GM19328 (cell line): Measurements from ENCODE around the gene CASP5.
"Not testable (repeated sequence)": the region's sequence is repeated elsewhere in the genome, so short reads cannot be mapped to it uniquely, and the experiment has no call there.

ENCODE experiments used
- ATAC-seq: cut with Tn5 transposase; IDR thresholded peaks from one replicate; pipeline ENCODE4 v1.9.1; 2021; ENCODE audit warnings: mild to moderate bottlenecking, moderate library complexity; ENCODE audit not compliant: unreplicated experiment

Gene CASP5

DNA sequence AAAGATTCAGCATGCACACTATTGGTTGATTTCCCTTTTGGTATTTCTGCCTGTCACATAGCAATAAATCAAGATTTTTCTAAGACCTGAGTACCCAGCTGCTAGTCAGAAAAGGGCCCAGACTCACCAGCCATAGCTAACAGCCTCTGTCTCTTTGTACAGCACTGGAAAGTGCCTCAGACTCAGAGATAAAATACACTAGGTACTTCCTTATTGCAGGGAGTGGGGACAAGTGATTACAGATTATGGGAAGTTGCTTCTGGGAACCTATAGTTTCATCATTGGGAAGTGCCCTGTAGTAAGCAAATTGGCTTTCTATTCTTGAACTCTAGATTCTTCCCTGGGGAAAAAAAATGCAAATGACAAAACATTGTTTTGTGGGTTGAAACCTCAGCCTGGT lies at the start of gene CASP5:
Gene CASP5 (minus strand): TSS at position 166 of the 400 bp plus-strand sequence. CDS start 32 bp downstream, at position 134.
- no peak for ATAC-seq

DNA sequence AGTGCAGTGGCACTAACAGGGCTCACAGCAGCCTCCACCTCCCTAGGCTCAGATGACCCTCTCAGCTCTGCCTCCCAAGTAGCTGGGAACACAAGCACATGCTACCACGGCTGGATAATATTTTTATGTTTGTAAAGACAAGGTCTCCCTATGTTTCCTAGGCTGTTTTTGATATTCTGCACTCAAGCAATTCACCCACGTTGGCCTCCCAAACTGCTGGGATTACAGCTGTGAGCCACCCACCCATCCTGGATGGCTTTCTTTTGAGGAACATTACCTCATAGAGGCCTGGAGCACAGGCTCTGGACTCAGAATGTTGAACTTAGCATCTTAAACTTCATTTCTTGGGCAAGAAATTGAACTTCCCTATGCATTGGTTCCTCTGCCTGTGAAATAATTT lies 49.1 kb upstream of the CASP5 start:
- not testable (repeated sequence) for ATAC-seq

DNA sequence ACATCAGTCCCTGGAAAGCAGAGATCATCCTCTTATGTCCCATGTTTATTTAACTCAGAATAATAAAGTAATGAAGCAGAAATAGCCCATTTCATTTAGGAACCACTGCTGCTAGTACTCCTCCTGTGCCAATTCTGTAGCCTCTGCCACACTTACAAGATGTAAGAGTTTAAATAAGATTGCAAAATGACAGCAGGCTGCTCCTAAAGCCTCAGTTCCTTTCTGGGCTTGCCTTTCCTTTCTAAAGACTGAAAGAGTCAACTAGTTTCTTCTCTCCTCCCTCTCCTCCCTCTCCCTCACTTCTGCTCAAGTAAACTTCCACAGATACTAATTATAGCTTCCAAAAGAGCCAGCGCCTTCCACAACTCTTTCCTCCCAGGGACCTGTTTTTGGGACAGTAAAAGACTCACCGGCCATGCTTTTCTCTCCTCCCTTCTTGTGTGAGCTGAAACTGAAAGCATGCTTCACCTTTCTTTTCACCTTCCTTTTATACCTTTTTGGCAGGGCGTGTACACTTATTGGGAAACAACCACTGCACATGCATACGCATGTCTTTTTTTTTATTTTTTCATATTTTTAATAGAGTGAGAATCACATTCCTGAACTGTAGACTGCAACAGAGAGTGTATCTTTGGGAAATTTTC lies 48.2 kb upstream of the CASP5 start:
- no peak for ATAC-seq

DNA sequence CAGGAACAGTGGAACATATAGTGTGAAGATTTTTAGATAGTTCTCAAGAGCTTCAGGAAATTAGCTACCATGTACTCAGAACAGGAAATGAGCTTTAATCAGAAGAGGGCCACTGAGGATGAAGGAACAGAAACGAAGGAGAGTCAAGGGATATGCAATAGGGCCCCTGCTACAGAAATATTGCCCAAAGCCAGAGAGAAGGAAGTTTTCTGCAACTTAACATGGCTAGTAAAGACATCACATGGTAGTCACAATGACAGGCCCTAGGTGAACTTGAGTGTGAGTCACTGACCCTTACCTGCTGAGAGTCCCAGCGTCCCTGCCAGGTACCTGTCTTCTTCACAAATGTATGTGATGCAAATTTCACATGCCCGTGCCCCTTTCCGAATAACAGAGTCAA lies 47.3 kb upstream of the CASP5 start:
- ATAC-seq, result no peak

DNA sequence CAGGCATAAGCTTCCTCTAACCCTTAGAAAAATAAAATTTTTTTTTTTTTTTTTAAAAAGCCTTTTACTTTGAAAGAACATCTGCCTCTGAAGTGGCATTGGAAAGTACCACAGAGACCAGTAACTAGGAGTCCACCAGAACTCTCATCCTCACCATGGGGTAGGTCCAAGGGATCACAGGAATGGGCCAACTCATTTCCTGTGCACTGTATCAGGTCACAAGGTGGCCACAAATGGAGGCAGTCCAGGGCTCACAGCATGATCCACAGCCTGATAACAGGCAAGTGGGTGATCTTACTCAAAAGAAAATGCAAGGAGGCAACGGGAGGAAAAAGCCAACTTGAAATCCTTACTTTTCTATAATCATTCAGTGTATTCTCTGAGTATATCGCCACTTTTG lies 46.8 kb upstream of the CASP5 start:
- not testable (repeated sequence) for ATAC-seq

DNA sequence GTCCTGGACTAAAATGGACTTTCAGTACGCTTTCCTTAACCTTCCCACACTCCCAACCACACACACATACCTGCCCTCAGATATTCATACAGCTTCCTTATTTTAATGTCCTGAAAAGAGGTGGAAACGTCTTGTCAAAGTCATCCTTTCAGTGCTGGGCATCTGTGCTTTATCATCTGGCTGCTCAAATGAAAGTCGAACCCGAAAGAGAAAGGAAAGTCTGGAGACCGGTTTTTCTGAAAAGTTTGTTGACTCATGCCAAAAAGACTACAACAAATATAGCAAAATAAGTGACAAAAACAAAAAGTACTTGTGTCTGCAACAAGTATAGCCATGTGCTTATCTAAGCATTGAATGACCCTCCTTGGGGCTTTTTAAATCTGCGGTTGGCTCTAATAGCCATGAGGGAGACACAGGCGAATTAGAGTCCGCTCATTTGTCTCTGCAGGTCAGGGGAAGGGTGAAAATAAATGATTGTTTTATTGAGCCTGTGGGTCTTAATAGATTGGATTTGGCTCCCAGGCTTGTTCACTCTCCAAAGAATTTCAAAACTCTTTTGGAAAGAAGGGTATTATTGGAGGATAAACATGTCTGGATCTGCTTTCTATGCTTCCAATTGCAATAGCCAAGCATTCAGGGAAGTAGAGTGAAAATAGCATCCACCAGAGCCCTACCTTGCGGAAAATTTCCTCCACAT lies 40.4 kb upstream of the CASP5 start:
- not testable (repeated sequence) for ATAC-seq

DNA sequence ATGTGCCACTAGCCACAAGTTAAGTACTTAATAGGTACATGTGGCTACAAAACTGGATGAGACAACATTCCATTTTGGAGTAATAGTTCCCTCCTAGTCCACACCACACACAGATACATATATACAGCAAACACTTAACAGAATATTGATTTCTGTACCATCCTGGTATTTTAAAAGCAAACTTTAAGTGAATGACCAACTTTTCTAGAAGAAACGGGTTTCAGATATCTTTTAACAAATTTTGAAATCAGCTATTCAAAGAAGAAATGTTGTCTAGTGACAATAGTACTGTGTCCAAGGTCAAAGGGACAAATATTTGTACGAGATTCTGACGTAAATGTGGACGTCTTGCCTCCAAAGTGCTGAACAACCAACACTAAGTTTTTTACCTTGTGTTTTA lies 34.5 kb upstream of the CASP5 start:
- ATAC-seq, result no peak

DNA sequence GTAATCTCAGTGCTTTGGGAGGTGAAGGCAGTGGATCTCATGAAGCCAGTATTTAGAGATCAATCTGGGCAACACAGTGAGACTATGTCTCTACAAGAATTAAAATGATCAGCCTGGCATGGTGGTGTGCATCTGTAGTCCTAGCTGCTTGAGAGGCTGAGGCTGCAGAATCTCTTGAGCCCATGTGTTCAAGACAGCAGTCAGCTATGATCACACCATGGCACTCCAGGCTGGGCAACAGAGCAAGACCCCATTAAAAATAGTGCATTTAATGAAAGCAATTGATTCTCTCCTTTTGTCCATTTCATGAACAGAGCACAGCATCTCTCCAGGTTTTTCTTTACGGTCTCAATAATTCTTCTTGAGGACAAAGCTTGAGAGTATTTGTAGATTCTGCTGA lies 33.5 kb upstream of the CASP5 start:
- ATAC-seq, result no peak

DNA sequence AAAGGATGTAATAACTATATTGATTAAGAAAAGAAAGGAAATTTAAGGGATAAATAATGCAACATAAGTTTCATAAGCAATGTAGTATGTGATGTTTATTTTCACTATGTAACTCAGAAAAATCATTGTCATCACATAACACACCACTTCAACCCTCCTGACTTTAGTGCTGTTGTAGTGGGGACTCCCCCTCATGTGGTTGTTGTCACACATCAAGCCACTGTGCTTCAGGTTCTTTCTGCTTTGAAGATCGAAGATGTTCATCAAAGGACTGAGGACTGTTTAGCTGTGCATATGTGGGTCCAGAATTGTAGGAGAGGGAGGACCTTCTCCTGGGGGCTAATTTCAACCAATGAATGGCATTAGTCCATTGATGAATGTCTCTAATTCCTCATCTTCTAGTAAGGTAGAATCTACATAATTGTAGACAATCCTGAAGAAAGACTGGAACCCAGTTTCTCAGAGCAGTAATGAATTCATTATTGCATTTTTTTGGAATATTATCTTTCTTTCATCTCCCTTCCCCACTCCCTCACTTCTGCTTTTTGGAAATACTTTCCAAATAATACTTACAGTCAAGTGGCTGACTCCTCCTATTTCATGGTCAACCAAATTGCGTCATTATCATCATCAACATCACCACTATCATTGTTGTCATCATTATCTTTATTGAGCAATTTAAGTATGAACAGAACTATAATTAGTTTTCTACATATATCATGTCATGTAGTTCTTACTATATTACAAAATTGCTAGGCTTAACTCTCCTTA lies 31.9 kb upstream of the CASP5 start:
- no peak for ATAC-seq

DNA sequence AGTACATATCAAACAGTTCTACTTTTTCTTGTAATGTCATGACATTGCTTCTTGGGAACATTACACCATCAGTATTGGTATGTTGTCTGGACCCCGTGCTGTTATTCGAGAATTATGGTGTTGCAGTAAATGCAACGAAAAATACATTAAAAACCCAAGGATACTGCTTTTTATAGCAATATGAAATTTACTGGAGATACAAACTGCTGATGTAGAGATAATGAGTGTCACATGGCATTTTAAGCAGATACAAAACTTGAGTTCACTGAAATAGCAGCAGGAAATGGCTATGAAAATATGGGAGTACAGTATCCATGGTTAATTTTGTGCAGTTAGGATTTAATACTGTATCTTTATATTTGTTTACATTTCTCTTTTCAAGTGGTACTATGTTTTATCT lies 29.5 kb upstream of the CASP5 start:
- ATAC-seq, result no peak

DNA sequence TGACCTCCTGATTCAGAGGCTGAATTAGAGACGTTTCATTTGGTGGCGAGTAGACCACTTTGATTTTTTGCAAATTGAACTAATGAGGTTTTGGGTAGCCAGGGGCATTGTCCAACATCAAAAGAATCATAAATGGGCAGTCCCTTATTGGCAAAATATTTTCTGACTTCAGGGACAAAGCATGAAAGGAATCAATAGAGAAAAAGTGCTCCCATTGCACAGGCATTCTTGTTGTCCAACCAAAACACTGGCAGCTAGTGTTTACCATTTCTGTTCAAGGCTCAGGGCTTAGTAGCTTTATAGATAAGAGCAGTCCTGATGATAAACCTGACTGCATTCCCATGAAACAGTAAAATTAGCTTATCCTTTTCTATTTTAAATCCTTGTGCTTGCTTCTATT lies 28.6 kb upstream of the CASP5 start:
- no peak for ATAC-seq

DNA sequence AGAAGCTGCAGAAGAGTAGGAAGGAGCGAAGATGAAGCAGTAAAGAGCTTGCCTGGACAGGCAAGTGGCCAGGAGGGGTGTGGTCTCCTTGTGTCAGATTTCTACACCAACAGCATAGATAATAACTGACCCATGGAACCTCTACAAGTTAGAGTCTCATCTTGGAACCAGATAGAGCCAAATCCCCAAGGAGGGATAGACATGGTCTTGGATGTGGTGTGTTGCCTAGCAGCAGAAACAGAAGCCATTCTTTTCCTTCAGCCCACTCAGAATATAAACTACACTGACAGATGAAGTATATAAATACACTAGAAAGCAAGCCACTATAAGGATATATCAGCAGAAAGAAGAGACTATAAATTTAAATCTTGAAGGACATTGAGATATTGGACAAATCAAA lies 26.5 kb upstream of the CASP5 start:
- ATAC-seq, result no peak

DNA sequence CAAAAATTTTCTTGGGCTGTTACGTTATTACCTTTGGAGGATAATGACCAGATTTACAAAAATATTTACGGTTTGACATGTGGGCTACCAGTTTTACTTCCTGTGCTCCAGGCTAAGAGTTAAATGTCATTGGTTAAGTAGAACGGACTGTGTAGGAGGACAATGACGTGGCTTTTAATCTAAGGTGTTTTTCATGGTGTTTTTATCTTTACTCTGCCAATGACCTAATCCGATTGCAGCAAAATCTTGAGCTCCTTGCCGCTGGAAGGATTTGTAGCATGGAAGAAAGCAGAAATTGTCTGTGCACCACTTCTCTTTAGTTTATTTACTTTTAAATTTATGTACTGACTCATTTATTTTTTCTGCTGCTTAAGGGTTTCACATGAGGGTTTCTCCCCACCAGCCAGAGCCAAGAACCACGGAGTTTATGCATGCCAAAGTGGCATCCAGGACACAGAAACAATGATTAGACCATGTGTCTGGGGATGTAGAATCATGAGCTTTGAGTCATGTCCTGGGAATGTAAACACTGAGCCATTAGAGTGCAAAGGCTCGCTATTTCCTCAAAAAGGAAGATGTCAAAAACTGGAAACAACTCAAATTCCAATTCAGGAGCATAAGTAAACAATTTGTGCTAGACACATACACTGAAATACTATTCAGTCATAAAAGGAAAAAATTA lies 24.1 kb upstream of the CASP5 start:
- no peak for ATAC-seq

DNA sequence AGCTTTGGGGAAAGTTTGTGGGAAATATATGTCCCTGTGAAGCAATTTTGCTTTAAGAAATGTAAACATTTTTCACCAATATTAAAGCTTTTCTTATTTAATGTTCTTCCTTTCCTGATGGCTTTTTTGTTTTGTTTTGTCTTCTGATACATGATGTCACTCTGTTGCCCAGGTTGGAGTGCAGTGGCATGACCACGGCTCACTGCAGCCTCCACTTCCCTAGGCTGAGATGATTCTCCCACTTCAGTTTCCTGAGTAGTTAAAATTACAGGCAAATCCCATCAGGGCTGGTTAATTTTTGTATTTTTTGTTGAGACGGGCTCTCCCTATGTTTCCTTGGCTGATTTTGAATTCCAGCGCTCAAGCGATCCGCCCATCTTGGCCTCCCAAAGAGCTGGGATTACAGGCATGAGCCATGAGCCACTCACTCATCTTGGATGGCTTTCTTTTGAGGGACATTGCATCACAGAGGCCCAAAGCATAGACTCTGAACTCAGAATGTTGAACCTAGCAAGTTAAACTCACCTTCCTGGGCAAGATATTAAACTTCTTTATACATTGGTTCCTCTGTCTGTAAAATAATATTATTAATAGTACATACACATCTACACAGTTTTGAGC lies 22.8 kb upstream of the CASP5 start:
- no peak for ATAC-seq

DNA sequence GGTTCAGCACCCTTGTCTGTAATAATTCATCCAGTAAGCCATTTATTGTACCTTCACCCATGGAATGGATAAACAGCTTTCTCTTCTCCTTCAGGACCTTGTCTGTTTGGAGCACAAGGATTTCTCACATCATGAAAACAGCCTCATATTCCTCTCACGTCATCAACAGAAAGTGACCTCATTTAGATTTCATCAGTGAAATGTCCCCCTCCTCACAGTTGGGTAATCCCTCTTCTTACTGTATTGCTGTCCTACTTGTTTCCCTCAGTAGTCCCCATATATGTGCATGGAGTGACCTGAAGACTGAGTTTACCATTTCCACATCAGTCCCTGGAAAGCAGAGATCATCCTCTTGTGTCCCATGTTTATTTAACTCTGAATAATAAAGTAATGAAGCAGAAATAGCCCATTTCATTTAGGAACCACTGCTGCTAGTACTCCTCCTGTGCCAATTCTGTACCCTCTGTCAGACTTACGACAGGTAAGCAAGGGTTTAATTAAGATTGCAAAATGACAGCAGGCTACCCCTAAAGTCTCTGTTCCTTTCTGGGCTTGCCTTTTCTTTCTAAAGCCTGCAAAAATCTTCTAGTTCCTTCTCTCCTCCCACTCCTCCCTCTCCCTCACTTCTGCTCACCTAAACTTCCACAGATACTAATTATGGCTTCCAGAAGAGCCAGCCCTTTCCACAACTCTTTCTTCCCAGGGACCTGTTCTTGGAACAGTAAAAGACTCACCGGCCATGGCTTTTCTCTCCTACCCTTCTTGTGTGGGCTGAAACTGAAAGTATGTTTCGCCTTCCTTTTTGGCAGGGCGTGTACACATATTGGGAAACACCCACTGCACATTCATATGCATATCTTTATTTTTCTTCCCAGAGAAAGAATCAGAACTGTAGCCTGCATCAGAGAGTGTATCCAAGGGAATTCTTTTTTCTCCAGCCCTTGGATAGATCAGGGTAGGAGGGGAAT lies 21.9 kb upstream of the CASP5 start, which contains the start of gene CARD16:
Gene CARD16 (minus strand): TSS at position 779 of the 968 bp plus-strand sequence. CDS start 38 bp downstream, at position 741.
- ATAC-seq, result peak; percentile 99

DNA sequence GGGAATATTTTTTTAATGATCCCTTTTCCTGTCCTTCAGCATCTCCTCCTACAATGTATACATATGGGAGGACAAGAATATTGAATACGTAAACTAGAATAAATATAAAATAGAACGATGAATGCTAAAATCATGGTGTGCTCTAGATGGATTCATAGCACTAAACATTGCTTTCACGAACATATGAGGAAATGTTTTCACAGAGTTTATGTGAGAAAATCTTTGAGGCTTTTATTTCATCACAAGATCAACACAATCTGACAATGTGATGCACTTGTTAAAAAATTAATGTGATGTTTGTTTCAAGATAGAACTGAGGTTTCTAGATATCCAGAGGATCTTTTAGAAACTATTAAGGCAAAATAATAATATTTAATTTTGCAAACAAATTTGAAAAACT lies 19.2 kb upstream of the CASP5 start:
- no peak for ATAC-seq

DNA sequence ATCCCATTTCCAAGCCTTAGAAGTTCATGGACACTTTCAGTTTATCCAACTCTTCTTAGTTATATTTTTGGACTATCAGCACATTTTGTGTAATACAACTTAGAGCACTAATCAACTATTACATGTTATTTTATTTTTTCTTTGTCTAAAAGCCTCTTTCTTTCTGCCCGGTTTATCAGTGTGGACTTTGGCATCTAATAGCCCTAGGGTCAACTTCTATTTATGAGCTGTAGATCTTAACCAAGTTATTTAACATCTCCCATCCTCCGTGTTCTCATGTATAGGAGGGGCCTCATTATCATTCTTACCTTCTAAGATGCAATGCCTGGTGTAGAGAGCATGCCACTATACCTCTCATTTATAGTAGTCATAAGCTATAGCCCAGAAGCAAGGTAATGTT lies 17.7 kb upstream of the CASP5 start:
- no peak for ATAC-seq

DNA sequence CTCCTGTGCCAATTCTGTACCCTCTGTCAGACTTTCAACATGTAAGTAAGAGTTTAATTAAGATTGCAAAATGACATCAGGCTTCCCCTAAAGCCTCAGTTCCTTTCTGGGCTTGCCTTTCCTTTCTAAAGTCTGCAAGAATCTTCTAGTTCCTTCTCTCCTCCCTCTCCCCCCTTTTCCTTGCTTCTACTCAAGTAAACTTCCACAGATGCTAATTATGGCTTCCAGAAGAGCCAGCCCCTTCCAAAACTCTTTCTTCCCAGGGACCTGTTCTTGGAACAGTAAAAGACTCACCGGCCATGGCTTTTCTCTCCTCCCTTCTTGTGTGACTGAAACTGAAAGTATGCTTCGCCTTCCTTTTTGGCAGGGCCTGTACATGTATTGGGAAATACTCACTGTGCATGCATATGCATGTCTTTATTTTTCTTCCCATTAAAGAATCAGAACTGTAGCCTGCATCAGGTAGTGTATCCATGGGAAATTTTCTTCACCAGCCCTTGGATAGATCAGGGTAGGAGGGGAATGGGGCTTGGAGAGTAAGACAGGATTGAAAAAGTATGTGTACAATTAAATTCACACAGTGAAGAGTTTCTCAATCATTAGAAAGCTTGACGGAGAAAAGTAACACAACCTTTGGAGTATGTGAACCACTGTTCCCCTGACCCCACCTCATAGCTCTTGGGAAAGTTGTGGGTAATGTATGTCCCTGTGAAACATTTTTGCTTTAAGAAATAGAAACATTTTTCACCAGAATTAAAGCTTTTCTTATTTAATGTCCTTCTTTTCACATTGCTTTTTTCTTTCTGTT lies 12.0 kb upstream of the CASP5 start, which contains the start of gene CASP1:
Gene CASP1 (minus strand): TSS at position 332 of the 808 bp plus-strand sequence. CDS start 31 bp downstream, at position 301.
- ATAC-seq, result peak; percentile 92

DNA sequence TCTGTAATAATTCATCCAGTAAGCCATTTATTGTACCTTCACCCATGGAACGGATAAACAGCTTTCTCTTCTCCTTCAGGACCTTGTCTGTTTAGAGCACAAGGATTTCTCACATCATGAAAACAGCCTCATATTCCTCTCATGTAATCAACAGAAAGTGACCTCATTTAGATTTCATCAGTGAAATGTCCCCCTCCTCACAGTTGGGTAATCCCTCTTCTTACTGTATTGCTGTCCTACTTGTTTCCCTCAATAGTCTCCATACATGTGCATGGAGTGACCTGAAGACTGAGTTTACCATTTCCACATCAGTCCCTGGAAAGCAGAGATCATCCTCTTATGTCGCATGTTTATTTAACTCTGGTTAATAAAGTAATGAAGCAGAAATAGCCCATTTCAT lies 11.4 kb upstream of the CASP5 start:
- ATAC-seq, result peak; percentile 8
